NCI-H82 treated with DMSO at 0.1 percent for 48 hours (cell line): ENCODE data around the gene UPK1A.
"Not testable (repeated sequence)": the region's sequence is repeated elsewhere in the genome, so short reads cannot be mapped to it uniquely, and the experiment has no call there.

Experiments
- DNase-seq: peaks from one replicate; lab custom pipeline; 2025; ENCODE audit not compliant: unreplicated experiment; lab: John Stamatoyannopoulos, UW

Gene UPK1A

GRCh38 chr19:35716801-35717664 is 50.7 kb downstream of the UPK1A start:
- DNase-seq = peak; percentile 91

GRCh38 chr19:35717665-35718344 is 51.5 kb downstream of the UPK1A start, which contains the start of gene KMT2B:
TSS of gene KMT2B (plus strand) at chr19:35718003. CDS start at chr19:35718019, 16 bp downstream.
- no peak for DNase-seq

- DNase-seq = no peak
Observed at GRCh38 chr19:35718345-35719041, 52.2 kb downstream of the UPK1A start.

- no peak for DNase-seq
Observed at GRCh38 chr19:35719402-35720162, 53.3 kb downstream of the UPK1A start.

GRCh38 chr19:35720163-35720524 is 53.8 kb downstream of the UPK1A start:
- no peak for DNase-seq

- no peak for DNase-seq
Observed at GRCh38 chr19:35720648-35721047, 54.3 kb downstream of the UPK1A start.

- DNase-seq = no peak
Observed at GRCh38 chr19:35721374-35721773, 55.1 kb downstream of the UPK1A start.

- DNase-seq = no peak
Observed at GRCh38 chr19:35722461-35722860, 56.1 kb downstream of the UPK1A start.

- DNase-seq = no peak
Observed at GRCh38 chr19:35722897-35723296, 56.6 kb downstream of the UPK1A start.

GRCh38 chr19:35723671-35724070 is 57.4 kb downstream of the UPK1A start:
- DNase-seq = no peak

GRCh38 chr19:35724132-35724531 is 57.8 kb downstream of the UPK1A start:
- DNase-seq = not testable (repeated sequence)

GRCh38 chr19:35724560-35724959 is 58.2 kb downstream of the UPK1A start:
- no peak for DNase-seq

GRCh38 chr19:35725216-35725861 is 59.0 kb downstream of the UPK1A start:
- no peak for DNase-seq

- DNase-seq = no peak
Observed at GRCh38 chr19:35727053-35727955, 61.0 kb downstream of the UPK1A start.
